SJSA1 (cell line): ENCODE measurements around the gene TLE4. TPM values are rescaled to one million over a fixed set of nuclear protein-coding genes. Genes with fewer than 3 reads are reported as not detected.

Experiments
- DNase-seq, 2 experiments: peaks; one replicate each; pipeline ENCODE4 v3.0.0-alpha.2; 2015 to 2020; ENCODE audit warnings: low spot score in 2 of 2, low read depth in 1 of 2
- H3K27ac ChIP-seq: fragments of 250-450 bp; sonication (Bioruptor Pico); 2 replicates; pipeline ENCODE4 v1.5.1; 2020; ENCODE audit warnings: mild to moderate bottlenecking, moderate library complexity
- H3K27me3 ChIP-seq: fragments of 250-450 bp; sonication (Bioruptor Pico); replicated peaks from 2 replicates; pipeline ENCODE4 v1.5.1; 2020; ENCODE audit warnings: mild to moderate bottlenecking, moderate library complexity
- H3K36me3 ChIP-seq: fragments of 250-450 bp; sonication (Bioruptor Pico); 2 replicates; pipeline ENCODE4 v1.5.1; 2020; ENCODE audit warnings: mild to moderate bottlenecking
- H3K4me1 ChIP-seq: fragments of 250-450 bp; sonication (Bioruptor Pico); replicated peaks from 2 replicates; pipeline ENCODE4 v1.6.1; 2021; ENCODE audit warnings: mild to moderate bottlenecking
- H3K4me3 ChIP-seq: fragments of 250-450 bp; sonication (Bioruptor Pico); 2 replicates; pipeline ENCODE4 v1.5.1; 2020; ENCODE audit warnings: mild to moderate bottlenecking
- H3K9me3 ChIP-seq: fragments of 250-450 bp; sonication (Bioruptor Pico); replicated peaks from 2 replicates; pipeline ENCODE4 v1.5.1; 2020; ENCODE audit warnings: mild to moderate bottlenecking
- total RNA-seq: library from RNA; depleted of rRNA; stranded (reverse); fragments of >200 nt; shearing (Covaris generic); gene quantifications from 2 replicates; pipeline ENCODE4 v1.2.3, GENCODE V29; 2014

The TLE4 gene
- total RNA-seq, 1 experiment from 2014 or later, result 54.6 TPM

DNA sequence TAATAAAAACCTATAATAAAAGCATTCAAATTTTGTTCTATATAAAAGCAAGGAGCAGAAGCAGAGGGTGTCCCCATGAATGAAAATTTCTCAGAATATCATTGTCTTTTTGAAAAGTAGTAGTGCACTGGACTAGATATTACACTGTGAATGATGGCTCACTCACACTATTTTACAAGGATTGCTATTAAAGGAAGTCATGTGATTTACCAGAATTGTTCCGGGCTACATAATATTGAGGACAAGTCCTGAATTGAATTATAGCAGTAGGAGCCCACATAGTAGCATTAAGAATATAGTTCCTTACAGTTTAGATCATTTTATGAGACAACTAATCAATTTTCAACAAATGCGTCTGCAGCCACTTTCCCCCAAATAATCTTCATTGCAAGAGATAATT lies 7.7 kb upstream of the TLE4 start:
- Histone ChIP-seq H3K9me3 (no peaks in the 10 kb centered on the region), H3K27ac (no peak overlapping the region), H3K4me3 (no peak overlapping the region), H3K4me1 (peaks cover 4% of the 10 kb centered on the region), H3K27me3 (no peaks in the 10 kb centered on the region), H3K36me3 (no peaks in the 10 kb centered on the region)
- no peak for DNase-seq

DNA sequence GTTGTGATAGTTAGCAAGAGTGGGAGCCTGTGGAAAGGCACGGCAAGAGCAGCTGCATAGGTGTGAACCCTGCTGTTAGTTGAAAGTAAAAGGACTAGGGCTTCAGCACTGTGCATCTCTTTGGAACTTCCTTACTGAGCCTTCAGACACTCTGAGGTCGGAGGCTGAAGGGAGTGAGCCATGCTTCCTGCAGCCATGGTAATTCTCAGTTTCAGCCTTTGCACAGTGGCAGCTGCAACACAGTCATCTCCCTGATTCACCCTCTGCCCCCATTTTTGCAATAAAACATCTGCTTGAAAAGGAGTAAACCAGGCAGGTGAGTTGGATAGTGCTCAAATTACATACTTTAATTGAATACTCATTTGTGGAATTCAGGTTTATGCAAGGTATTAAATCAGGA lies 6.5 kb upstream of the TLE4 start:
- no peak for DNase-seq
- H3K27me3 ChIP-seq, result no peaks in the 10 kb centered on the region
- H3K4me3 ChIP-seq, result no peak overlapping the region
- no peaks in the 10 kb centered on the region for H3K9me3 ChIP-seq
- H3K27ac ChIP-seq, result no peak overlapping the region
- H3K4me1 ChIP-seq, result peaks cover 3% of the 10 kb centered on the region
- no peaks in the 10 kb centered on the region for H3K36me3 ChIP-seq

DNA sequence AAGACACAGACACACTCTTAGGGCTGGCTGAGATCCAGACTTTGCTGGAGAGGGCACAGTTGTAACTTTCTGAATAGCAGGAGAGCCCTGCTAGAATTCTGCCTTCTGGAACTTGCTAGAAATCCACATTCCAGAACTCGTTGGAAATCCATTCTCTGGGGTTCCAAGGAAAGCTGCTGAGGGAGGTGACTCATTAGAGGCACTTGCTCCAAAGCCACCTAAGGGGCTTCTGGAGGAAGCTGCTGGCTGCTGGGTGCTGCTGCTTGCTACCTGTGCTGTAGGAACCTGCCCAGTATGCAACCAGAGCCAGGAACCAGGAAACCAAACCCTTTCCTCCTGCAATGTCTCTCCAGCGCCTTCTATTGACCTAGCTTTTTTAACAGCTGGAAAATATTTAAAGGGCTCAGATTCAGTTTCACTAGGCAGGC lies 4.1 kb upstream of the TLE4 start:
- no peaks in the 10 kb centered on the region for H3K27me3 ChIP-seq
- peaks cover 5% of the 10 kb centered on the region for H3K36me3 ChIP-seq
- no peak overlapping the region for H3K4me3 ChIP-seq
- no peaks in the 10 kb centered on the region for H3K9me3 ChIP-seq
- peaks cover 6% of the 10 kb centered on the region for H3K4me1 ChIP-seq
- no peak overlapping the region for H3K27ac ChIP-seq
- no peak for DNase-seq

DNA sequence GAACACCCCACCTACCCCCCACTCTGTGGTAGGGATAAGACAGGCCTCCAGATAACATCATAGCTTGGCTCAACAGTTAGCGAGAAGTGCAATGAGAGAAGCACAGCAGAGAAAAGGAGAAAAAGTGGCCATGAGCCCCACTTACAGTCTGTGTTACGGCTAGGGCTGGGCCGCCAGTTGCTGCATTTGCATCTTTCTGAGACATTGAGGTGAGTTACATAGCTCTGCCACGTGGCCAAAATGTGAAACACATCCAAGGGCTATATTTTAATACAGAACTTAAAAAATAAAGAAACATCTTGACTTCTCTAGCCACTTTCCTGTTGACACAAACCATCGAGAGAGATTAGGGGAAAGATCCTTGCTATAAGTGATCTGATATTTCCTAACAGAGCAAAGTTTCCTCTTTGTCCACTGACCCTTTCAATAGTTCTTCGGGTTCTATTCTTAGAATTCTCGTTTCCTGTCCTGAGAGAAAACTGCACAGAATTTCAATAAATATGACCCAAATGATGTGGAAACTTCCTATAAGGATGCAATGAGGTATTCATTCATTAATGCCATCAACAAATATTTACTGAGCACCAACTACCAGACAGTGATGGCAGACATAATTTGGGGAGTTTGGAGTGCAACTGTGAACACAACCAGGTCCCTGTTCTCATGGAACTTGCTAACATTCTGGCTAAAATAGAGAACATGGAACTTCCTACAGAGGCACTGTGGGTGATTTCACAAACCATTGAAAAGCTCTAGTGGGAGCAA lies 3.2 kb upstream of the TLE4 start:
- Histone ChIP-seq H3K27me3 (no peaks in the 10 kb centered on the region), H3K27ac (no peak overlapping the region), H3K4me1 (peaks cover 6% of the 10 kb centered on the region), H3K4me3 (no peak overlapping the region), H3K36me3 (peaks cover 12% of the 10 kb centered on the region), H3K9me3 (no peaks in the 10 kb centered on the region)
- DNase-seq, result no peak

DNA sequence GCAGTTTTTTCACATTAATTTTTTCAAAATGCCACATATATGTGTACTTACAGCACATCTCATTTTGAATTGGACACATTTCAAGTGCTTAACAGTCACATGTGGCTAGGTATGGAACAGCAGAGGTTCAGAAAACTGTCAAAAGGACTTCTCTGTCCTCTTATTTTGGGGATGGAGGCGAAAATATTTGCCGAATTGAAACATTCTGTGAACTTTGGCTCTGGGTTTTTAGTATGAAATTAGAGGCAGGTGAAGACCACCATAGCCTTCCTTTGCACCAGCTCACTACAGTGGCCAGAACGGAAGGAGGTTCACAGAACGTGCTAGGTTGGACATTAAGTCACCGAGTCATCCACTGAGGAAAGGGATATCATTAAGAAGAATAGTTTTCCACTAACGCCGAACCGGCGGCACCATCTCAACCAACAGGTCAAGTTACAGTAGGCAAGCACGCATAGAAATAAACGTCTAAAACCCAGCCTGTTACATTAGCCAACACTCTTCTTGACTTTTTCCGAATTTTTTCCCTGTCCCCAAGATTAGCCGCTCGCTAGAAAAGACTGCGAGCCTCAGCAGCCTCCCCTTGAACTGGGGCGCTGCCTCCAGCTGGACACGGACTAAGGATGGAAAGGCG lies 1.8 kb upstream of the TLE4 start:
- Histone ChIP-seq H3K4me1 (peaks cover 10% of the 10 kb centered on the region), H3K36me3 (peaks cover 23% of the 10 kb centered on the region), H3K27me3 (no peaks in the 10 kb centered on the region), H3K27ac (no peak overlapping the region), H3K4me3 (peak overlapping the region; percentile 51), H3K9me3 (no peaks in the 10 kb centered on the region)
- no peak for DNase-seq

DNA sequence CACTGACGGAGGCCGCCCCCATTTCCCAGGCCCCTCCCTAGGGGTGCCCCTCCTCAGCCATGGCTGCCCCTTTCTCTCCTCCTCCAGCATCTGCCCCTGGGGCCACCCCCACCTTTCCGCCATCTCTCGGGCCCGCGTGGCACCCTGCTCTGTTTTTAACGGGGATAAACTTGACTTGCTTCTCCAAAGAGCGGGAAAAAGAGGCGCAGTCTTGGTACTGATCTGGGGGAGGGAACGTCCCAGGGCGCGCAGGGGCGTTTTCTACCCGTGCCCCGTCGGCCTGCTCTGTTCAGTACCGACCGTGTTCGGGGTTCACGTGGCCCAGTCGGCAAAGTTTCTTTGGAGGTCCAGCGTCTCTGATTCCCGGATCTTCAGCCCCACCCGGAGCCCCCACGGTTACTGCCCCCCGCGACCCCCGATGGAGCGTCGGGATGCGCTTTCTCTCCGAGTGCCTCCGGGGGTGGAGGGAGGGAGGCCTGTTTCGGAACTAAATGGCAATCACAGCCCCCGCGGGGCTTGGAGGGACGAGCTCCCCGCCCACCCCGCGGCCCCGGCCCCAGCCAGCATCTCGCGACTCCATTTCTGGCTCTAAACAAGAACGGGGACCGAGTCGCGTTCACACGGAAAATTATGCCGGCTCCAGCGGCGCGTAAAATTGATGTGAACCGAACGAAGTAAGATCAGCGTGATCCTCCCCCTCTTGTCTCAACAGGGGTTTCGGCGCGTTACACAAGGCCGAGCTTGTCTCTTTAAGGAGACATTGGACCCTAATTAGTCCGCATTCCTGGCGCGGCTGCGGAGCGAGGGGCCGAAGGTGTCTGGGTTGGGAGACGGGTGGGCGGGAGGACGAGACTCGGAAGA lies 1.1 kb upstream of the TLE4 start:
- peak overlapping the region; percentile 51 for H3K4me3 ChIP-seq
- H3K4me1 ChIP-seq, result peaks cover 15% of the 10 kb centered on the region
- H3K27me3 ChIP-seq, result no peaks in the 10 kb centered on the region
- peak; percentile 15 to 44 for DNase-seq
- peak overlapping the region; percentile 71 for H3K27ac ChIP-seq
- no peaks in the 10 kb centered on the region for H3K9me3 ChIP-seq
- peaks cover 29% of the 10 kb centered on the region for H3K36me3 ChIP-seq

DNA sequence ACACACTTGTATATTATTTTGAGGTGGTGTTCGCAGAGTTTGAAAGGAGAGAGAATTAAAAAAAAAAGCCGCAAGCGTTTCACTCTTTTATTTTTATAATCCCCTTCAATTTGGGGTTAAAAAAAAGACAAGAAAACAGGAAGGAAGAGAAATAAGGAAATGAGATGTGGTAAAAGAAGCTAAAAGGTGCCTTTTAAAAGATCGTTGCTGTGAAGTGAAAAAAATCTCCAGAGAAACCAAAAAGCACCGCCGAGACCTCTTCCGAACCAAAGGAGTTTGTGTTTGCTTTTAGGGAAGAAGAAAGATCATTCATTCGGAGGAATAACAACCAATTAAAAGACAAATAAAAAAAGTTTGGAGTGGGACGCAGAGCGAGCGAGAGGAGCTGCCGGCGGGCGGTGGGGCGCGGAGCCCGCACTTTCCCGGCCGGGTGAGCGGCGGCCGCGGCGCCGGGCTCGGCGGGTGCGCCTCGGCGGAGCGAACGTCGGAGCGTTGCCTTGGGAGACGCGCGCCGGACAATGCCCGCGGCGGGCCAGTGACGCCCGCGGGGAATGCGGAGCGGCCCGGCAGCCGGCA lies 355 bp downstream of the TLE4 start:
- Histone ChIP-seq H3K36me3 (peaks cover 35% of the 10 kb centered on the region), H3K4me1 (peaks cover 23% of the 10 kb centered on the region), H3K4me3 (peak overlapping the region; percentile 91), H3K27me3 (no peaks in the 10 kb centered on the region), H3K9me3 (no peaks in the 10 kb centered on the region), H3K27ac (peak overlapping the region; percentile 89)
- DNase-seq, result no peak

DNA sequence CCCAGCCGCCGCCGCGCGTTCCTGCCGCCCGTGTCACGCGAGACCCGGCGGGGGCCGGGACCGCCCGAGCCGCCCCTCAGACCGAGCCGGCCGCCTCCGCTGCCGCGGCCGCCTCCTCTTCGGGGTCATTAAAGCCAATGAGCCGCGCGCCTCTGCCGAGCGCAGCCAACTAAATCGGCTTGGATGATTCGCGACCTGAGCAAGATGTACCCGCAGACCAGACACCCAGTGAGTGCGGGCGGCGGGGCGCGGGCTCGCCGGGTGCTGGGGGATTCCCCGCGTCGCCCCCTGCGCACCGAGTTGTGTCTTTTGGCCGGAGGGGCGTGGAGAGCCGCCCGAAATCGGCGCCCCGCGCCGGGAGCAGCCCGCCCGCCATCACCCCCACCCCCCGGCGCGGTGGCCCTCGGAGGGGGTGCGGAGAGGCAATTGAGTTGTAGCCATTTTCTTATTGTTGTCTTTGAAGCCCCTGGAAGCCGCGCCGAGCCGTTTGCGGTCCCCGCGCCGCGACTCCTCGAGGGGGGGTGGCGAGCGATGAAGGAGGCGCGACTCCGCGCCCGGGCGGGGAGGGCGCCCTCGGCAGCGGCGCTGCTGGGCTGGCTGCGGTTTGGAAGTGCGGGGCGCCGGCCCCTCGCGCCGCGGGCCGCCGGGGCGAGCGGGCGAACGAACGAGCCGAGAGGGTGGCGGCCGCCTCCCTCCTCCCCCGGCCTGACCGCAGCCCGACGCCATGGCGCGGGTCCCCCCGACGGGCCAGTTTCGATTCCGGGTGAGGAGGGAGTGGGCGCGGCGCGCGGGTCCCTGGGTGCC lies 1.0 kb downstream of the TLE4 start:
- peak; percentile 33 to 51 for DNase-seq
- no peaks in the 10 kb centered on the region for H3K9me3 ChIP-seq
- H3K27me3 ChIP-seq, result no peaks in the 10 kb centered on the region
- peaks cover 39% of the 10 kb centered on the region for H3K36me3 ChIP-seq
- peak overlapping the region; percentile 89 for H3K27ac ChIP-seq
- H3K4me3 ChIP-seq, result peak overlapping the region; percentile 91
- peaks cover 30% of the 10 kb centered on the region for H3K4me1 ChIP-seq

DNA sequence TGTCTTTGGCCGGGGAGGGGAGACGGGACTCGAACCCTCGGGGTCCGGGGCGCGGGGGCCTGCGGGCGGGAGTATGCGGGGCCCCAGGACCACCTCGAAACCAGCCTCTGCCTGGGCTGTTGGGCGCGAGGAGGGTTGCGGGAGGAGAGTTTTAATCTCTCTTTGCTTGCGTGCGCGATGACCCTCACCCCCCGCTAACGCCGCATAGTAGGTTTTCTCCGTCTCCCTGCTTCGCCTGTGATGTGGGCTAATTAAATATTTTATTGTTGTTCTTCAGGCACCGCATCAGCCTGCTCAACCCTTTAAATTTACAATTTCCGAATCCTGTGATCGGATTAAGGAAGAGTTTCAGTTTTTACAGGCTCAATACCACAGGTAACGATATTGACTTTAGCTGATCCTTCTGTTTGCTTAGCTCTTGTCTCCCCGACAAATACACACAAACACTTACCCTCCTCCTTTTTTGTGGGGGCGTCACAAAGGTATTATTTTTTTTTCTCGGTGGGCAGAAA lies 1.7 kb downstream of the TLE4 start:
- Histone ChIP-seq H3K27me3 (no peaks in the 10 kb centered on the region), H3K9me3 (no peaks in the 10 kb centered on the region), H3K36me3 (peaks cover 45% of the 10 kb centered on the region), H3K4me1 (peaks cover 36% of the 10 kb centered on the region), H3K4me3 (peak overlapping the region; percentile 91), H3K27ac (peak overlapping the region; percentile 89)
- peak in 1 of 2 experiments; percentile 35 for DNase-seq

DNA sequence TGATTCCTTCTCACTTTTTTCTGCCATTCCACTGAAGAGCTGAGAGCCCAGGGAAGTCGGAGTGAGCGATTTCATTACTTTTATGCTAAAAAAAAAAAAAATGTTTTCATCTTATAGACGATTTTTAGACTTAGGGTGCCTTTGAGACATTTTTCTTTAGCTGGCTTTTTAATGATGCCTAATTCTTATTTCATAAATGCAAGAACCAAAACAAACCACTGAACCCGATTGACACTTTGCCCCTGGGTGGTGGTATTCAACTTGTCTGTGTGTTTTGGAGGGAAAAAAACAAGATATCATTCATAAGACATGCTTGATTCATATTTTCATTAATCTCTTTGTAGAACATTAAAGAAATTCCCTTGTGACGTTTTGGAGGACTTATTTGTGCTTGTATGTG lies 2.4 kb downstream of the TLE4 start:
- peak overlapping the region; percentile 91 for H3K4me3 ChIP-seq
- H3K36me3 ChIP-seq, result peaks cover 47% of the 10 kb centered on the region
- H3K27me3 ChIP-seq, result no peaks in the 10 kb centered on the region
- DNase-seq, result peak in 1 of 2 experiments; percentile 31
- peaks cover 43% of the 10 kb centered on the region for H3K4me1 ChIP-seq
- H3K27ac ChIP-seq, result peak overlapping the region; percentile 89
- H3K9me3 ChIP-seq, result no peaks in the 10 kb centered on the region

DNA sequence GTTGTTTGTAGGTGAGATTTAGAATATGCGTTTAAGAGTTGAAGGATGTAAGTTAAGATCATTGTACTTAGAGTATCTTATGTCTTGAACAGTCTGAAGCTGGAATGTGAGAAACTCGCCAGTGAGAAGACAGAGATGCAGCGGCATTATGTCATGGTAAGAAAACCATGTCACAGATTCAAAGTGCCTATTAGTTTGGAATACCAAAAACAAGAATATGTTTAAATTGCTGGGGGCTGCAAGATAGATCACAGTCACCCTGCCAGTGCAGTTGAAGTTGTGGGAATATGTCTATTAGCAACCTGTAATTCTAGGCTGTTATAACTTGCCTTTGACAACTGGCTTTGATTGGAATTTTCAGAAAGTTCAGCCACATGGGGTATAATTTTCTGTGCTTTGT lies 3.0 kb downstream of the TLE4 start:
- DNase-seq, result peak in 1 of 2 experiments; percentile 37
- Histone ChIP-seq H3K36me3 (peaks cover 53% of the 10 kb centered on the region), H3K27ac (peak overlapping the region; percentile 89), H3K4me1 (peaks cover 45% of the 10 kb centered on the region), H3K27me3 (no peaks in the 10 kb centered on the region), H3K4me3 (peak overlapping the region; percentile 91), H3K9me3 (no peaks in the 10 kb centered on the region)

DNA sequence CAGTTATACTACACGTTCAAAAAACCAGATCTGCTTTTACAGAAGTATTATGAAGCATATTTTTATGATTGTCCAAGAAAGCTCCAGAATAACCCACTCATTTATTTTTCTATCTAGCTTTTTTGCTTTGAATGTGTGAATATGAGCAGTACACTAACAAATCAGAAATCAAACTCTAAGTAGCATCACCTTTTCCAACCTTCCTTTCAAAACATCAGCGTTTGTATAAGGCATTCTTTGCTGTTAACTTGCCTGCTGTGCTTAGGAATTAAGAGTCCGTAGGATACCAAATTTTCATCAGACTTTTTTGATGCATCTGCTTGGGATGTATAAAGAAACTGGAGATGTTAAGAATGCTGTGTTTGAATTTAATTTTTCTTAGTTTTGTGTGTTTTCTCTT lies 3.8 kb downstream of the TLE4 start:
- H3K27ac ChIP-seq, result no peak overlapping the region; the same call in 1 of the 2 replicates
- no peaks in the 10 kb centered on the region for H3K27me3 ChIP-seq
- H3K36me3 ChIP-seq, result peaks cover 61% of the 10 kb centered on the region
- no peak overlapping the region for H3K4me3 ChIP-seq
- H3K4me1 ChIP-seq, result peaks cover 40% of the 10 kb centered on the region
- H3K9me3 ChIP-seq, result no peaks in the 10 kb centered on the region
- DNase-seq, result peak in 1 of 2 experiments; percentile 17
